ENCODE data around the gene ARTN. TPM values are rescaled to one million over a fixed set of nuclear protein-coding genes. Genes with fewer than 3 reads are reported as not detected.

The ARTN gene
- total RNA-seq, 1 experiment from 2014 or later = not detected

GRCh38 chr1:43924516-43924915, 9.1 kb upstream of the ARTN start:
- no peak for DNase-seq (ENCODE audit: low spot score)

- no peak for DNase-seq (ENCODE audit: low spot score)
These were observed 7.8 kb upstream of the ARTN start for GRCh38 chr1:43925846-43926245.

GRCh38 chr1:43930168-43930948, 3.2 kb upstream of the ARTN start:
- DNase-seq (ENCODE audit: low spot score) = no peak

- no peak for DNase-seq (ENCODE audit: low spot score)
These were observed 2.7 kb upstream of the ARTN start for GRCh38 chr1:43930949-43931275.

GRCh38 chr1:43931711-43932660, 1.6 kb upstream of the ARTN start:
- no peak for DNase-seq (ENCODE audit: low spot score)

GRCh38 chr1:43932786-43933385, 715 bp upstream of the ARTN start:
- peak; percentile 38 for DNase-seq (ENCODE audit: low spot score)

- DNase-seq (ENCODE audit: low spot score) = peak; percentile 44
These were observed 742 bp downstream of the ARTN start for GRCh38 chr1:43934101-43934985.

GRCh38 chr1:43934986-43935324, 1.4 kb downstream of the ARTN start:
- no peak for DNase-seq (ENCODE audit: low spot score)

GRCh38 chr1:43935711-43936427, 2.3 kb downstream of the ARTN start:
- no peak for DNase-seq (ENCODE audit: low spot score)

GRCh38 chr1:43936431-43937151, 3.0 kb downstream of the ARTN start:
- DNase-seq (ENCODE audit: low spot score) = no peak

- no peak for DNase-seq (ENCODE audit: low spot score)
These were observed 3.7 kb downstream of the ARTN start for GRCh38 chr1:43937179-43937865.

- DNase-seq (ENCODE audit: low spot score) = no peak
These were observed 4.8 kb downstream of the ARTN start for GRCh38 chr1:43938383-43938782.

GRCh38 chr1:43938892-43939587, 5.4 kb downstream of the ARTN start:
- no peak for DNase-seq (ENCODE audit: low spot score)

- no peak for DNase-seq (ENCODE audit: low spot score)
These were observed 8.8 kb downstream of the ARTN start for GRCh38 chr1:43942411-43942810.

GRCh38 chr1:43944860-43945259, 11.3 kb downstream of the ARTN start:
- no peak for DNase-seq (ENCODE audit: low spot score)

- no peak for DNase-seq (ENCODE audit: low spot score)
These were observed 12.2 kb downstream of the ARTN start for GRCh38 chr1:43945674-43946235.

- DNase-seq (ENCODE audit: low spot score) = peak; percentile 84
These were observed 12.8 kb downstream of the ARTN start, which contains the start of gene IPO13 for GRCh38 chr1:43946236-43947060. Gene IPO13, plus strand, starts transcription at chr1:43946950. Its CDS starts 651 bp downstream, at chr1:43947601.
